GM19025 (cell line): ENCODE results near the gene TTC28.
"Not testable (repeated sequence)": the region's sequence is repeated elsewhere in the genome, so short reads cannot be mapped to it uniquely, and the experiment has no call there.

Source experiments
- ATAC-seq: cut with Tn5 transposase; IDR thresholded peaks from one replicate; pipeline ENCODE4 v1.9.1; 2021; ENCODE audit warnings: mild to moderate bottlenecking, low read depth, moderate library complexity; ENCODE audit not compliant: unreplicated experiment

Gene TTC28

DNA sequence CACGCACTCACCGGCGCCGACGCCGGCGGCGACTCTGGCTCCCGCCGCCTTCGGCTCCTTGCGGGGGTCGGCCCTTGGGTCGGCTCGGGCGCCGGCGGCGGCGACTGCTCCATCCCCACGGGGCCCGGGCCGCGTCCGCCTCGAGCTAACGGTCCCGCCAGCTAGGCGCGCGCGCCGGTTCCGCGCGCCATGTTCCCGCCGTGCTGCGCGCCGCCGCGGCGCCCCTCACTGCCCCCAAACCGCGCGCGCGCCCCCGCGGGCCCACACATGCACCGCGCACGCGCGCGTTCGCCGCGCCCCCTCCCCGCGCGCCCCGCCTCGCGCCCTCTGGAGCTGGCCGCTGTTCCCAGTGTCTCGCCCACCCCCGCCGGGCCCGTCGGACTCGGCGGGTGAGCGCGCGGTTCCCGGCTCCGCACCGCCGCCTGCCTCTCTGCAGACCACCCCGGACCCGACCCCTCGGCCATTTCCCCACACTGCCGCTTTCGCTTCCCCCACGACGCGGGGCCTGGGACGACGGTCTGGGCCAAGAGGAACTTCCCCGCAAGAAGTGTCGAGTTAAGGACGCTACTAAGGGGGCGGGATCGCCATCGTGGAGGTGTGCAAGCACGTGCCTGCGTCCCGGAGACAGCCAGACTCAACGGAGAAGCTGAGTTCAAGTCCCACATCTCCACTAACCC, at the start of gene TTC28:
TTC28 (minus strand) TSS at position 230 of the 677 bp plus-strand sequence; CDS start at position 113, 117 bp downstream.
- ATAC-seq: not testable (repeated sequence)

DNA sequence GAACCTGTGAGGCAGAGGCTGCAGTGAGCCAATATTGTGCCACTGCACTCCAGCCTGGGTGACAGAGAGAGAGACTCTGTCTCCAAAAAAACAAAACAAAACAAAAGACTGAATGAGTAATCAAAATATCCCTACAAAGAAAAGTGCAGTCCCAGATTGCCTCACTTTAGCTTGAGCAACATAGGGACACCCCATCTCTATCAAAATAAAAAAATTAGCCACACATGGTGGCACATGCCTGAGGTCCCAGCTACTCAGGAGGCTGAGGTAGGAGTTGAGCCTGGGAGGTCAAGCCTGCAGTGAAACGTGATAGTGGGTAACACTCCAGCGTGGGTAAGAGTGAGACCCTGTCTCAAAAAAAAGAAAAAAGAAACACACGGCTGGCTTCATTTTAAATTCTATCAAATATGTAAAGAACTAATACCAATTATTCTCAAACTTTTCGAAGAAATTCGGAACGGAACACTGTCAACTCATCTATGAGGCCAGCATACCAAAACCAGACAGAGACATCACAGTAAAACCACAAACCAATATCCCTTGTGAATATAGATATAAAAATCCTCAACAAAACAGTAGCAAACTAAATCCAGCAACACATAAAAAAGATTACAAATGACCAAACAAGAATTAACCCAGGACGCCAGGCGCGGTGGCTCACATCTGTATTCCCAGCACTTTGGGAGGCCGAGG, 49.1 kb upstream of the TTC28 start:
- no peak for ATAC-seq

DNA sequence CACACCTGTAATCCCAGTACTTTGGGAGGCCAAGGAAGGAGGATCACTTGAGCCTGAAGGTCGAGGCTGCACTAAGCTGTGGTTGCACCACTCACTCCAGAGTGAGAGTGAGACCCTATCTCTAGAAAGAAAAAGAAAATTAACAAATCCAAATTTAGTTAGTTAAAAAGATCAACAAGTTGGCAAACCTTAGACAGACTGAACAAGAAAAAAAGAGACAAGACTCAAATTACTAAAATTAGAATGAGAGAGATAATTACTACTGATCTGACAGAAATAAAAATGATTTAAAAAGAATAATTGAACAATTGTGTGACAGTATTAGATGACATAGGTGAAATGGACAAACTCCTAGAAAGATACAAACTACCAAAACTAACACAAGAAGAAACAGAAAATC, 48.4 kb upstream of the TTC28 start:
- ATAC-seq: no peak

DNA sequence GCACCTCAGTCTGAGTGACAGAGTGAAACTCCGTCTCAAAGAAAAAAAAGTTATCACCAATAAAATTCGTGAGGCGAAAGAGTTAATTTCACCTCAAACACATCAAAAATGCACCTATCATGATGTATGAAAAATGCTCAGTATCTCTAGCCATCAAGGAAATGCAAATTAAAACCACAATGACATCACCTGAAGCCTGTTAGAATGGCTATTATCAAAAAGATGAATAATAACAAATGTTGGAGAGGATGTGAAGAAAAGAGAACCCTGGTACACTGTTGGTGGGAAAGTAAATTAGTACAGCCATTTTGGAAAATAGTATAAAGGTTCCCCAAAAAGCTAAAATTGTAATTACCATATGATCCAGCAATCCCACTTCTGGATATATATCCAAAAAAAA, 38.4 kb upstream of the TTC28 start:
- no peak for ATAC-seq

DNA sequence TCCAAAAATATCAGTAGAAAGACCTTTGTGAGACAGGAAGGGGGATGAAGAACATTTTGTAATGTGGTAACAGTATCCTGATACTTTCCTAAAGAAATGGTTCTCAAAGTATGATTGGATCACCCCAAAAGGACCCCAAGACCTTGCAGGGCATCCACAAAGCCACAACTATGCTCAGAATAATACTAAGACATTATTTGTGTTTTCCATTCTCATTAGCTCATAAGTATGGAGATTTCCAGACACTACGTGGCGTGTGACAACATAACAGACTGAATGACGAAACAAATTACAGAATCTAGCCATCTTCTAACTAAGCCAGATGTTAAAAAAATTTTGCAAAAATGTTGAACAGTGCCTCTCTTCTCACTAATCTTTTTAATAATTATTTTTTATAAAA, 37.0 kb upstream of the TTC28 start:
- no peak for ATAC-seq

DNA sequence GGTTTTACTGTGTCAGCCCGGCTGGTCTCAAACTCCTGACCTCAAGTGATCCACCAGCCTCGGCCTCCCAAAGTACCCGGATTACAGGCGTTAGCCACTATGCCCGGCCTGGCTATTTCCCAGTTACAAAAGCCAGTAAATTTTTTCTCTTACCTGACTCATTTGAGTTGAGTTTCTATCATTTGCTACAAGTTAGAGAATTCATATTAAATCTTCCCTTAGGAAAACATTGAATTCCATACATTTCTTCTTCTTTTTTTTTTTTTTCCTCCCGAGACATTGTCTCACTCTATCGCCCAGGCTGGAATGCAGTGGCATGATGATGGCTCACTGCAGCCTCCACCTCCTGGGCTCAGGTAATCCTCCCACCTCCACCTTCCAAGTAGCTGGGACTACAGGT, 36.0 kb upstream of the TTC28 start:
- no peak for ATAC-seq

DNA sequence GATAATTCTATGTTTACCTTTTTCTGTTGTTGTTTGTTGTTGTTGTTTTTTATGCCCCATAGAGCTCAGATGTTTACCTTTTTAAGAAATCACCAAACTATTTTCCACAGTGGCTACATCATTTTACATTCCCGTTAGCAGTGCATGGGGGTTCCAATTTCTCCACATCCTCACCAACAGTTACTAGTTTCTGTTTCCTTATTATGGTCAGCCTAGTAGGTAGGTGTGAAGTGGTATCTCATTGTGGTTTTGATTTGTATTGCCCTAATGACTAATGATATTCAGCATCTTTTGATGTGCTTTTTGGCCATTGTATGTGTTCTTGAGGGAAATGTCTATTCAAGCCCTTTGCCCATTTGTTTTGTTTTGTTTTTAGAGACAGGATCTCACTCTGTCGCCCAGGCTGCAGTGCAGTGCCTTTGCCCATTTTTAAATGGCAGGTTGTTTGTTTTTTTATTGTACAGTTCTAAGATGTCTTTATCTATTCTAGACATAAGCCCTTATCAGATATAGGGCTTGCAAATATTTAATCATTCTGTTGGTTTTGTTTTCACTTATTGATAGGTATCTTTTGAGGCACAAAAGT, 34.5 kb upstream of the TTC28 start:
- ATAC-seq: no peak

DNA sequence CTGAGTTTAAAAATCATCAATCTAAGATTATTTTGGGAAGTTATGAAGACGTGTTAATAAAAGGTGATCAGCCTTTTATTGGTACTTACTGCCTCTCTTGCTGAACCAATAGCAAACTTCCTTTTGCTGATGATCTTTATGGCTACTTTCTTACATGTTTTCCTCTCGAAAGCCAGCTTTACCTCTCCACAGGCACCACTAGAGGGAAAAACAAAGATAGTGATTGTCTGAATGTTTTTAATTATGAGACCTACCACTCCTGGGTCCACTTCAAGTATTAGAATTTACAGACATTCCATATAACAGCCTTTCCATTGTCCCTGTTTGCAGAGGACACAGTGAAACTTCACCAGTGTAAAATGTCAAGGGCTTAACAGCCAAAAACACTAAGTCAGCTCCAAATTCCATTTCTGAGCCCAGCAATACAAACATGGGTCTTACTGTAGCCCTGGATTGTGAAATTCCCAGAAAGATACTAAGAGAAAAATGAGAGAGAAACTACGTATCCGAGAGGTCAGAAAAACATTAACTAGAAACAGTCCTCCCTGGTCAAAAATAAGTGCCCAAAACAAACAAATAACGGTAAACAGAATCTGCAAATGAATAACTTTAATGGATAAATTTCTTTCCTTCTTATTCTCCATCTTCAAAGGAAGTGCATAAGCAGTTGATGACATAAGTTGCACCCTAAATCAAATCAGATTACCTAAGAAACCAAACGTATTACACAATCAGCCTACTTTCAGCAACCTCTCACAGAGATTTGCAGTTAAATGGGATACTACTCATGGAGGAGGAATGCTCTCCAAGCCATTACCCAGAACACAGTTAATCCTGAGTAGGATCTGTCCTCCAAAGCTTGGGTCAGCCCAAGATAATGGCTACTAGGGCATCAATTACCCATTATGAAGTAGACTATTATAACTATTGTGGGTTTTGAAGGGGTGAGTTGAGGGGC, 32.5 kb upstream of the TTC28 start:
- no peak for ATAC-seq

DNA sequence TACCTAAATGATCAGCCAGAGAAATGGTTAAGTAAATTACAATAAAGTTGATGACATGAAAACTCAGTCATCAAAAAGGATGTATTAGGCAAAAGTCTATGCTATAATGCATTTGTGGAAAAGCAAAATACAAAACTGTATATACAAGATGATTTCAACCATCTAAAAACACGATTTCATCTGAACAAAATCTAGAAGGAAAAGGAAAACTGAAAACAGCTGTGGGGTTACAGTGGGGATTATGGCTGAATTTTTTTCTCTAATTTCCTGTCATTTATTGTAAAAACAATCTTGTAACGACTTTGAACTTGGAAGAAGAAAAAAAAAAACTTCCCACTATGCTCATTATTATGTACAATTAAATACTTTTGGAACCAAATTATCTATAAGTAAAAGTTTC, 31.7 kb upstream of the TTC28 start:
- no peak for ATAC-seq

DNA sequence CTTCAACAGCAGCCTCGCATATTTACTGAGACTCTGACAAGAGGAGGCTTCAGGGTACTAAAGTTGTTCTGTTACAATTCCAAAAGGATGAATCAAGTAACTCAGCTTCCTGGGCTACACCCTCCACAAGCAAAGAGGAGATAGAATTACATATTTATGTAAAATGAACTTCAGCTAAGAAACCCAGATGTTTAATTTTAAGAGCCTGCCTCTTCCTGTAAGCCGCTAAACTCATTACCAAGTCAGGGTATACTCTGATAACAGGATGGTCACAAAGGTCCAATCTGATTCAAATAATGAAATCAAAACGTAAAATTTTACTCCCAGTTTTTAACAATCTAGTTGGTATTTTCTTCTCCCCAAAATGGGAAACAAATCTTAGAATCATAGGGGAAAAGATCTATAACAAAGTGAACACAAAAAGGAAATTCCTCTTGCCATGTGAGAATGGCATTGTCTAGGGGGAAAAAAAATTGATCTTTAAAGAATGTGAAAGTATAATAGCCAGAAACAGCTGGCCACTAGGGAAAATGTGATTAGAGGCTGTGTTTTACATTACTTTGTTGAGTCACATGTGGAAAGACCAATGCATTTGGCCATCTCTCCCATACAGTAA, 31.0 kb upstream of the TTC28 start:
- no peak for ATAC-seq

DNA sequence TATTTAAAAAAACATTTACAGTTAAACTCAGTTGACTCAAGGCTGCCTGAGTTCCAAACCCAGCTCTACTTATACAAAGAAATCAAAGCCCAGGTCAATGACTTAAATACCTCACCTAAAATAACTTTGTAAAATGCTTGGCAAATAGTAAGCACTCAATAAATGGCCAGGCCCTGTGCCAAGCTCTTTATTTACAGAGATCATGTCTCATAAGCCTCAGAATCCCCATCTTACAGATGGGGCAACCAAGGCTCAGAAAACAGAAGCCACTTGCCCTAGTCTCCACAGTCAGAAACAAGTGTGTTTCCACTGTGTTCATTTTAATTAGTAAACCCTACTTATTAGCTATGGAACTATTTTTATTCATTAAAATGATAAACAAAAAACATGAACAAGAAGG, 30.5 kb upstream of the TTC28 start:
- ATAC-seq: no peak

DNA sequence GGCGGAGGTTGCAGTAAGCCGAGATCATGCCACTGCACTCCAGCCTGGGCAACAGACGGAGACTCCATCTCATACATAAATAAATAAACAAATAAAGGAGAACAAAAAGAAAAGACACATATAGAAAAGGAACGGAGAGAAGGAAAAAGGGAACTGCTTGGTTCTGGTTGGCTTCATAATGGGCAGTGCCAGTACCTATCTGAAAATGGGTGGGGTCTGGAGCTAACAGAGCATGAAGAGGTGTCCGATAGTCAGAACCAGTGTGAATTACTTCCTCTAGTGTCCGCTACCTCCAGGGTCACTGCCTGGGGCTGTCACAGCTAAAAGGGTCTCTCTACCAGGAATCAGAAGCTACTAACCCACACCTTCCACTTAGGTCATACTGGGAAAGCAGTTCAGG, 27.2 kb upstream of the TTC28 start:
- ATAC-seq: no peak

DNA sequence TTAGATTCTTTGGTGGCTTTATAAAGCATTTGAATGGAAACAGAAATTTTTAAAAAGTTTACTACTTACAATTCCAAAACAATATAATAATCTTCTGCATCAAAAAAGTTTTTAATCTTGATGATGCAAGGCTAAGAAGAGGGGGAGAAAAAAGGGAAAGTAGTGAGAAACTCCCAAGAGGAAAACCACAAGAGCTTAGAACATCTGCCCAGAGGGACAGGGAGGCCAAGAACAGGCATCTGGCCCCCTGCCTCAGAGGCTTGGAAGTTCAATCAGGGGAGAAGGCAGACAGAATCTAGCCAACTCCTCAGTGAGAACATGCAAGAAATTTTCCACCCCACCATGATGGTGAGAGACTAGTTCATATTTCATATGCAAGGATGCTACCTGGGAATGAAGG, 23.8 kb upstream of the TTC28 start:
- no peak for ATAC-seq

DNA sequence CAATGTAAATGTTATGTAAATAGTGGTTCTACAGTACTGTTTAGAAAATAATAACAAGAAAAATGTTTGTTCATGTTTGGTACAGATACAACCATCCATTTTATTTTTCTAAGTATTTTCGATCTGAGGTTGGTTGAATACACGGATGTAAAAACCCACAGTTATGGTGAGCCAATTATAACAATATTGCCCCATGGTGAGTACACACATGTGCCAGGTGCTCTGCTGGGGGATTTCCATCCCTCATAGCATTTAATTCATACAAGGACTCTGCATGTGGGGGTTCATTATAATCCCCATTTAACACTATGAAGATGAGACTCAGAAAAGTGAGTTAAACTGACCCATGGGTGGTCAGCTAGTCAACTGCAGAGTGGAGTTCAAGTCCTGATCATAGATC, 23.3 kb upstream of the TTC28 start:
- no peak for ATAC-seq

DNA sequence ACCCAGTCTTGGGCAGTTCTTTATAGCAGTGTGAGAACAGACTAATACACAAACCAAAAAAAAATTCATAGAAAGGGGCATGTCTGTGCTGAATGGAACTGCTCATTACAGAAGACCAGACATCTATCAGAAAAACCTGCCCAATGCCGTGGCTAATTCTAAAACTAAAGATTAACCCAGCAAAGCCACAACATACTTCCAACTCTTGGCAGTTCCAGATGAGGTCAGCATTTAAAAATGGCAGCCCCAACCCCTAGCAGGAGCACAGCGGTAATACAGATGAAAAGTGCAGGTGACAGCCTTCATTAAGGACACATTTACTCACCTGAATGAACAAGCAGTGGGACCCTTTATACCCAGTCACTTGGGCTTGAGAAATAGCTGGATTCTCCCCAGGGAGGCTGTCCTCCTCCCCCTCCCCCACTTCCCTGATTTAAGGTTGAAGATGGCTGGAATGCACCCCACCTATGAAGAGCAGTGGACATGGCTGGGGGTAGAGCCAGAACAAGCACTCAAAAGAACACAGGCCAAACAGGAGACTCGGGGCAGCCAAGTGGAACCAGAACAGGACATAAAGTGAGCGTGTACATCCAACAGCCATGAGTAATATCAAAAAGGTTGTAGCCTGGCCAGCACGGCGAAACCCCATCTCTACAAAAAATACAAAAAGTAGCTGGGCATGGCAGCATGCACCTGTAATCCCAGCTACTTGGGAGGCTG, 13.6 kb upstream of the TTC28 start:
- ATAC-seq: not testable (repeated sequence)

DNA sequence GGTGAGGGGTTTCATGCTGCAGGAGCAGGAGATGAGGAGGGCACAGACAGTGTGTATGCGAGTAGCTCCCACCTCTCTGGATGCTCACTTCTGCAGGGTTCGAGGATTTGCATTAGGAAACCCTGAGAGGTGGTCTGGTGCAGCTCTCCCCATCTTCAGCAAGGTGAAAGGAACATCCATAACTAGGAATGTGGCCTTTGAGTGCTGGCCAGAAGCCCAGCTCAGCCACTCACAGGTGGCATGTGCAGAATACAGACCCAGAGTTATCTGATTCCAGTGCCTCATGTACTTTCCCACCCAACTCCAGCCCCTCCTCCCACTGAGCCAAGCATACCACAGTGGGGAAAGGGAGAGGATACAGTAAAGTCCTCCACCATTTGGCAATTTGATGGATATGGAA, 10.2 kb upstream of the TTC28 start:
- not testable (repeated sequence) for ATAC-seq

DNA sequence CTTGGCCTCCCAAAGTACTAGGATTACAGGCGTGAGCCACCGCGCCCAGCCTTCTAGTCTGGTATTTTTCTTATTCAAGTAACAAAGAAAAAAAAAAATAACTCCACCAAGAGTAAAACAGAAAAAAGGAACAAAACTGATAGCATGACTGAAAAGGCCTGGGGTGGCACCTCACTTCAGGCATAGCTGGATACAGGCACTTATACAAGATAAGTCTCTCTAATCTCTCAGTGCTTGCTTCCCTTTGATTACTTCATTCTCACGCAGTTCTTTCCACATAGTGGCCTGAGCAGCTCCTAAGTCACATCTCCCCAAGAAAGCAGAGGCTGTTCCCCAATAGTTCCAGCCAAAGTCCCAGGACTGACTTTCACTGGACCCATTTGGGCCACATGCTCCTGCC, 3.3 kb upstream of the TTC28 start:
- ATAC-seq: not testable (repeated sequence)

DNA sequence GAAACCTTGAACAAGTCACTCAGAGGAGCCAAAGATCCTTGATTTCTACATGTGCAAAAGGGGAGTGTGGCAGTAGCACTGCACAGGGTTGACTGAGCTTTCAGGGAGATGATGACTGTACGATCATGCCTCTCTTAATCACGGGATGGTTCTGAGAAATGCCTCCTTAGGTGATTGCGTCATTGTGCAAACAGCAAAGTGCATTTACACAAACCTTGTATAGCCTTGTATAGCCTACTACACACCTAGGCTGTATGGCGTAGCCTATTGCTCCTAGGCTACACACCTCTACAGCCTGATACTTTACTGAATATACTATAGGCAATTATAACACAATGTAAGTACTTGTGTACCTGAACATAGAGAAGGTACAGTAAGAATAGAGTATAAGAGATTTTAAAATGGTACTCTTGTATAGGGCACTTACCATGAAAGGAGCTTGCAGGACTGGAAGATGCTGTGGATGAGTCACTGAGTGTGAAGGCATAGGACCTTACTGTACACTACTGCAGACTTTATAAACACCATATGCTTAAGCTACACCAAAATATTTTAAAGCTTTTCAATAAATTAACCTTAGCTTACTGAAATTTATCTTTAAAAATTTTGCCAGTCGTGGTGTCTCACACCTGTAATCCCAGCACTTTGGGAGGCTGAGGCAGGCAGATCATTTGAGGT, 1.3 kb upstream of the TTC28 start:
- not testable (repeated sequence) for ATAC-seq
